ENCODE results near the gene PLSCR2.

The PLSCR2 gene

GRCh38 chr3:146466604-146467003 lies 2.8 kb downstream of the PLSCR2 start:
- no peaks in the 10 kb centered on the region for H3K9me2 ChIP-seq (replicated peaks; ENCODE audit: low read depth, low read length)
- no peak overlapping the region for H3K4me3 ChIP-seq (ENCODE audit: low read length, poor library complexity, severe bottlenecking)
- H3K36me3 ChIP-seq (ENCODE audit: insufficient read depth, low read length): no peaks in the 10 kb centered on the region
- no peaks in the 10 kb centered on the region for H4K20me1 ChIP-seq (ENCODE audit: insufficient read depth, low read length, poor library complexity, severe bottlenecking)
- H3K27me3 ChIP-seq (ENCODE audit: insufficient read depth, low read length, poor library complexity, severe bottlenecking): no peaks in the 10 kb centered on the region
- no peaks in the 10 kb centered on the region for H3F3A ChIP-seq (ENCODE audit: low read depth)
- no peaks in the 10 kb centered on the region for H3K79me2 ChIP-seq (ENCODE audit: insufficient read depth, low read length)
- no peak overlapping the region for H3K9ac ChIP-seq (ENCODE audit: low read depth, low read length, poor library complexity, severe bottlenecking)
- TF ChIP-seq CTCF (conservative IDR thresholded peaks at IDR 0.05; ENCODE audit: low read length) (no peak), EZH2phosphoT487 (IDR thresholded peaks at IDR 0.05; ENCODE audit: borderline replicate concordance) (no peak)
- no peaks in the 10 kb centered on the region for H3K9me3 ChIP-seq (ENCODE audit: insufficient read depth, low read depth, low read length)
- no peak overlapping the region for H3K4me2 ChIP-seq (ENCODE audit: low read depth, low read length, poor library complexity, severe bottlenecking)
- H2AFZ ChIP-seq (ENCODE audit: low read length): no peak overlapping the region
- H3K4me1 ChIP-seq (ENCODE audit: insufficient read depth, low read length, poor library complexity, severe bottlenecking): no peaks in the 10 kb centered on the region

- Histone ChIP-seq H3K79me2 (ENCODE audit: insufficient read depth, low read length) (no peaks in the 10 kb centered on the region), H3K9ac (ENCODE audit: low read depth, low read length, poor library complexity, severe bottlenecking) (no peak overlapping the region), H4K20me1 (ENCODE audit: insufficient read depth, low read length, poor library complexity, severe bottlenecking) (no peaks in the 10 kb centered on the region), H3K4me2 (ENCODE audit: low read depth, low read length, poor library complexity, severe bottlenecking) (no peak overlapping the region), H2AFZ (ENCODE audit: low read length) (no peak overlapping the region), H3K4me3 (ENCODE audit: low read length, poor library complexity, severe bottlenecking) (no peak overlapping the region), H3K9me3 (ENCODE audit: insufficient read depth, low read depth, low read length) (no peaks in the 10 kb centered on the region), H3F3A (ENCODE audit: low read depth) (no peaks in the 10 kb centered on the region), H3K4me1 (ENCODE audit: insufficient read depth, low read length, poor library complexity, severe bottlenecking) (no peaks in the 10 kb centered on the region), H3K9me2 (replicated peaks; ENCODE audit: low read depth, low read length) (no peaks in the 10 kb centered on the region), H3K36me3 (ENCODE audit: insufficient read depth, low read length) (no peaks in the 10 kb centered on the region), H3K27me3 (ENCODE audit: insufficient read depth, low read length, poor library complexity, severe bottlenecking) (no peaks in the 10 kb centered on the region)
- TF ChIP-seq CTCF (conservative IDR thresholded peaks at IDR 0.05; ENCODE audit: low read length): no peak
- TF ChIP-seq EZH2phosphoT487 (IDR thresholded peaks at IDR 0.05; ENCODE audit: borderline replicate concordance): no peak
Measured at GRCh38 chr3:146465693-146466465, 3.5 kb downstream of the PLSCR2 start.

- H3K27me3 ChIP-seq (ENCODE audit: insufficient read depth, low read length, poor library complexity, severe bottlenecking): no peaks in the 10 kb centered on the region
- H3K79me2 ChIP-seq (ENCODE audit: insufficient read depth, low read length): no peaks in the 10 kb centered on the region
- no peak overlapping the region for H3K4me2 ChIP-seq (ENCODE audit: low read depth, low read length, poor library complexity, severe bottlenecking)
- no peak overlapping the region for H3K4me3 ChIP-seq (ENCODE audit: low read length, poor library complexity, severe bottlenecking)
- no peaks in the 10 kb centered on the region for H3K9me2 ChIP-seq (replicated peaks; ENCODE audit: low read depth, low read length)
- TF ChIP-seq EZH2phosphoT487 (IDR thresholded peaks at IDR 0.05; ENCODE audit: borderline replicate concordance) (no peak), CTCF (conservative IDR thresholded peaks at IDR 0.05; ENCODE audit: low read length) (no peak)
- no peaks in the 10 kb centered on the region for H3K9me3 ChIP-seq (ENCODE audit: insufficient read depth, low read depth, low read length)
- no peaks in the 10 kb centered on the region for H4K20me1 ChIP-seq (ENCODE audit: insufficient read depth, low read length, poor library complexity, severe bottlenecking)
- no peaks in the 10 kb centered on the region for H3F3A ChIP-seq (ENCODE audit: low read depth)
- no peak overlapping the region for H2AFZ ChIP-seq (ENCODE audit: low read length)
- no peaks in the 10 kb centered on the region for H3K36me3 ChIP-seq (ENCODE audit: insufficient read depth, low read length)
- no peak overlapping the region for H3K9ac ChIP-seq (ENCODE audit: low read depth, low read length, poor library complexity, severe bottlenecking)
- H3K4me1 ChIP-seq (ENCODE audit: insufficient read depth, low read length, poor library complexity, severe bottlenecking): no peaks in the 10 kb centered on the region
Measured at GRCh38 chr3:146464783-146465182, 4.6 kb downstream of the PLSCR2 start.
